HG03439 (cell line): Measurements from ENCODE around the gene DPY19L1.
"Not testable (repeated sequence)": the region's sequence is repeated elsewhere in the genome, so short reads cannot be mapped to it uniquely, and the experiment has no call there.

Experiments used
- ATAC-seq: cut with Tn5 transposase; IDR thresholded peaks from one replicate; pipeline ENCODE4 v1.9.1; 2021; ENCODE audit warnings: mild to moderate bottlenecking, moderate library complexity; ENCODE audit not compliant: unreplicated experiment

DPY19L1 gene

GRCh38 chr7:34991938-34992840, 45.1 kb downstream of the DPY19L1 start:
- peak; percentile 88 for ATAC-seq

- not testable (repeated sequence) for ATAC-seq
These were observed 48.7 kb downstream of the DPY19L1 start for GRCh38 chr7:34988442-34989125.

GRCh38 chr7:34985155-34985554, 52.1 kb downstream of the DPY19L1 start:
- not testable (repeated sequence) for ATAC-seq

GRCh38 chr7:34984140-34984539, 53.1 kb downstream of the DPY19L1 start:
- ATAC-seq = not testable (repeated sequence)

- ATAC-seq = no peak
These were observed 54.8 kb downstream of the DPY19L1 start for GRCh38 chr7:34982371-34983019.

- ATAC-seq = not testable (repeated sequence)
These were observed 58.2 kb downstream of the DPY19L1 start for GRCh38 chr7:34979124-34979523.

GRCh38 chr7:34973400-34973760, 63.9 kb downstream of the DPY19L1 start:
- no peak for ATAC-seq

GRCh38 chr7:34972739-34973399, 64.4 kb downstream of the DPY19L1 start:
- not testable (repeated sequence) for ATAC-seq

- ATAC-seq = not testable (repeated sequence)
These were observed 69.5 kb downstream of the DPY19L1 start for GRCh38 chr7:34967818-34968217.

- not testable (repeated sequence) for ATAC-seq
These were observed 70.8 kb downstream of the DPY19L1 start for GRCh38 chr7:34966504-34966903.

GRCh38 chr7:34958021-34958420, 79.3 kb downstream of the DPY19L1 start:
- ATAC-seq = no peak

- ATAC-seq = no peak
These were observed 84.5 kb downstream of the DPY19L1 start for GRCh38 chr7:34952822-34953221.

- ATAC-seq = no peak
These were observed 87.9 kb downstream of the DPY19L1 start for GRCh38 chr7:34949361-34949760.

GRCh38 chr7:34947427-34947826, 89.9 kb downstream of the DPY19L1 start:
- ATAC-seq = not testable (repeated sequence)

GRCh38 chr7:34946486-34946885, 90.8 kb downstream of the DPY19L1 start:
- no peak for ATAC-seq

GRCh38 chr7:34945894-34946477, 91.3 kb downstream of the DPY19L1 start:
- ATAC-seq = not testable (repeated sequence)

GRCh38 chr7:34939175-34939574, 98.1 kb downstream of the DPY19L1 start:
- ATAC-seq = no peak

GRCh38 chr7:34935735-34936165, 101.5 kb downstream of the DPY19L1 start:
- ATAC-seq = peak; percentile 54

- ATAC-seq = no peak
These were observed 105.5 kb downstream of the DPY19L1 start for GRCh38 chr7:34931739-34932138.

GRCh38 chr7:34929783-34930182, 107.5 kb downstream of the DPY19L1 start:
- not testable (repeated sequence) for ATAC-seq
